GM12865 (cell line): ENCODE results near the gene FMR1.

ENCODE experiments used
- DNase-seq: peaks from one replicate; pipeline ENCODE4 v3.0.0; 2010; ENCODE audit warnings: low read depth
- H3K4me3 ChIP-seq: 2 replicates; pipeline ENCODE4 v1.5.1; 2011; ENCODE audit warnings: mild to moderate bottlenecking, low read depth, low read length, control low read depth
- CTCF ChIP-seq: IDR thresholded peaks from 2 replicates; pipeline ENCODE4 v1.5.1; 2011; ENCODE audit warnings: low read length, control low read depth, low read depth, inconsistent platforms; ENCODE audit not compliant: insufficient read depth; ENCODE audit errors: missing control alignments

FMR1 gene

GRCh38 chrX:147891896-147892295 lies 19.8 kb upstream of the FMR1 start:
- no peak overlapping the region for H3K4me3 ChIP-seq
- no peak for TF ChIP-seq CTCF
- DNase-seq: no peak

- DNase-seq: no peak
- no peak overlapping the region for H3K4me3 ChIP-seq
- no peak for TF ChIP-seq CTCF
Observed at GRCh38 chrX:147893741-147894140, 18.0 kb upstream of the FMR1 start.

GRCh38 chrX:147894366-147894963 lies 17.3 kb upstream of the FMR1 start:
- no peak for DNase-seq
- TF ChIP-seq CTCF: no peak
- no peak overlapping the region for H3K4me3 ChIP-seq

GRCh38 chrX:147897117-147897516 lies 14.6 kb upstream of the FMR1 start:
- DNase-seq: no peak
- TF ChIP-seq CTCF: no peak
- H3K4me3 ChIP-seq: no peak overlapping the region

- TF ChIP-seq CTCF: no peak
- DNase-seq: no peak
- H3K4me3 ChIP-seq: no peak overlapping the region
Observed at GRCh38 chrX:147898951-147899350, 12.8 kb upstream of the FMR1 start.

- H3K4me3 ChIP-seq: no peak overlapping the region
- no peak for TF ChIP-seq CTCF
- DNase-seq: no peak
Observed at GRCh38 chrX:147899379-147900114, 12.2 kb upstream of the FMR1 start.

- no peak for DNase-seq
- TF ChIP-seq CTCF: no peak
- no peak overlapping the region for H3K4me3 ChIP-seq
Observed at GRCh38 chrX:147900349-147900748, 11.4 kb upstream of the FMR1 start.
